ENCODE measurements around the gene PIEZO1.
A peak's percentile ranks its signal among the peaks of the same experiment; 100 is the strongest.

Gene PIEZO1

DNA sequence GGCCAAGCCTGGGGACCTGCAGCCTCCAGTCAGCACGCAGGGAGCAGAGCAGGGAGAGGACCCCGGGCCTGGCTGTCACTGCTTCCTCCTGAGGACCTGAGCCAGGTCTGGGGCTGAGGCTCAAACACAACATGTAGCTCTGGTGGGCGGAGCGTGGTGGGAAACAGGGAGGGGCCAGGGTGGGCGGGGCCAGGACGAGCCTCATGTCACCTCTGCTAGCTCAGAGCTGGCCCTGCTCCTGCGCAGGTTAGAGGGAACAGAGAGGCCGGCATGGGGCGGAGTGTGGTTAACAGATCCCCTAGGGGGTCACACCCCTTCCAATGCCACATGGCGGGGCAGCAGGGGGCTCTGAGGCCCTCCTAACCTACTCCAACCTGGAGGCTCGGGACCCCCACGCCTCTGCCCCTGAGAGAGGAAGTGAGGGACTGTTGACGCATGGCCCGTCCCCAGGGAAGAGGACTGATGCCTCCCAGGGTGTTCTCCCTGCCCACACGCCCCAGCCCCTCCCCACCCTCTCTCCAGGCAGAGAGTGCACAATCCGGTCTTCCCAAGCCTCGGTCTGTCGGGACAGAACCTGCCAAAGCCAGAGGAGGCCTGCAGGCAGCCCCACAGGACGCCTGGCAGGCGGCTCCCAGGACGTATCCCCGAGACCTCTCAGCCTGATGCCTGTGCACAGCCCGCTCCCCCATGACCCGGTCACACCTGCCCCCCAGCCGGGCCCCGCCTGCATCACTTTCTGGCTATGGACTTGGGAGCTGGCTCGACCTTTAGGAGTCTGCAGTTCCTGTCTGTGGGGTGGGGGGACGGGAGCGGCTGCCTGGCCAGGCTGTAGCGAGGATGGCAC is 15.2 kb downstream of the PIEZO1 start:
- peak; percentile 58 for DNase-seq (ENCODE audit: low spot score)

DNA sequence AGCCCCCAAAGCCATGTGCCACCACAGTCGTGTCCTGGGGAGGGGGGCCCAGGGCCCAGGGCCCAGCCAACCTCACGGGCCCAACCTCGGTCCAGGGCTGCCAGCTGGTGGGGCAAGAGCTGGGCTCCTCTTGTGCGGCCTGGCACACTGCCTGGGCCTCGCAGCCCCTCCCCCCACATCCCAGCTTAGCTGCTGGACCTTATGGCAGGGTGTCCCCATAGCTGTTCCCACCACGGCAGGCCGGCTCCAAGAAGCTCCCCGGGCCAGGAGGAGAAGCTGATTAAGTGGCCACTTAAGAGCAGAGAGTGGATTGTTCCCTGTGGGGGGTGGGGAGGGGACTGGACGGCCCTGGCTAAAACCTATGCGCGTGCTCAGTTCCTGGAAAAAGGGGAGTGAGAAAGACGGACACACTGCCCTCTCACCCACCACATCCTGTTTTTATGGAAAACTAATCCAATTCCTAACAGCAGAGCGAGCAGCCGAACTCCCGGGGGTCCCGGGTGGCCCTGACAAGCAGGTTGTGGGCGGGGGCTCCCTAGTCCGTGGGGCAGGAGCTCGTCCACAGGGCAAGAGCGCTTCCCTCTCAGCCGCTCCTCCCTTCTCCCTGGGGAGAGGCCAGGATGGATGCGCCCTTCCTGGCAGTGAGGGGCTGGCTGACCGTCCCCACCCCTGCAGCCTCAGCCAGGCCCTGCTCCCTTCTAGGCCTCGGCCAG is 16.8 kb downstream of the PIEZO1 start:
- peak; percentile 79 for DNase-seq (ENCODE audit: low spot score)

DNA sequence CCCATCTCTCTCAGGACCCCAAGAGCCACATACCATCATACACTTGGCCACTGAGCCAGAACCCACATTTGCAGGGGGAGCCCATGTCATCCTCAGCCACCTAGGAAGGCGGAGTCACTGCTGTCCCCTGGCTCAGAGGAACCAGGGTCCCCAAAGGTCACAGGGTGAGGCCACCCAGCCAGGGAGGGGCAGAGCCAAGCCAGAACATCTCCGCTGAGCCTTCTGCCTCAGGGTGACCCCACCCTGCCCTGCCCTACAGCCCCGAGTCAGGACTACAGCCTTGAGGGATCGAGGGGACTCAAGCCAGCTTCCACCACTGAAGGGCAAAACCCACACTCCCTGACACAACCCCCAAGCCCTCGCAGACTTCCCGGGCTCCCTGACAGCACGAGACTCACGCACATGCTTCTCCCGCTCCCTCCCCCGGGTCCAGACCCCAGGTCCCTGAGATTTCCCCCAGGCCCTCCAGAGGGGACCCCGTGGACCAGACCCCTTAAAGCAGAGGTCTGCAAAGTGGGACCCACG is 17.4 kb downstream of the PIEZO1 start:
- no peak for DNase-seq (ENCODE audit: low spot score)

DNA sequence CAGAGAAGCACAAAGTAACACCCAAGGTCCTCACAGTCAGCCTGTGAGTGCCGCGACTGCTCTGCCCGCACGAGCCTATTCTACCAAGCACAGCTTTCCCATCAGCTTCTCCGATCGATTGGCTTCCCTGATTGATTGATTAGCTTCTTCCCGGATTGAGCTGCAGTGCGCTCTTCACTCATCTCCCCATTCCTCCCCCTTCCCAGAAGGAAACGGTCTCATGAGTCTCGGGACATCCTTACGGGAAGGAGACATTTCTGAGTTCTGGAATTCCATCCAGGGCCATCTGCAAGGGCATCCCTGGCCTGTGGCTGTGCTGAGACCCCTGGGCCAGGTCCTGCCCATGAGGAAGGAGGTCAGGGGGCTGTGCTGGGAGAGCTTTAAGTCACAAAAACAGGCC is 18.0 kb downstream of the PIEZO1 start:
- DNase-seq (ENCODE audit: low spot score), result no peak

DNA sequence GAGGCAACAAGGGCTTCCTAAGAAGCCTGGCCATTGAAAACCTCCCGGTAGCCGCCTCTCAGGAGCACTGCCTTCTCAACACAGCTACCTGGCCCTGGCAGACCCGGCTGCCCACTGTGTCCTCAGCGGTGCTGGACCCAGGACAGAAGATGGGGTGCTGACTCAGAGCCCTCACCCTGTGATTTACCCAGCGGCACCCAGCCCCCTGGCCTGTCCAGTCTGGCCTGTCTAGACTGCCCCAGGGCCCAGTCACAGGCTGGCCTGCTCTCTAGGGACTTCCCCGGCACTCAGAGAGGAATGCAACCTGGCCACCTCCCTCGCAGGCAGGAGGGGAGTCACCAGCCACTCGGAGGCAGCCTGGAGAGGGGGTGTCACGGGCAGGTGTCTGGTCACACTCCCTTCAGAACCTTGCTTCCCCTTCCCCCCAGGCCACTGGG is 20.1 kb downstream of the PIEZO1 start:
- DNase-seq (ENCODE audit: low spot score), result no peak

DNA sequence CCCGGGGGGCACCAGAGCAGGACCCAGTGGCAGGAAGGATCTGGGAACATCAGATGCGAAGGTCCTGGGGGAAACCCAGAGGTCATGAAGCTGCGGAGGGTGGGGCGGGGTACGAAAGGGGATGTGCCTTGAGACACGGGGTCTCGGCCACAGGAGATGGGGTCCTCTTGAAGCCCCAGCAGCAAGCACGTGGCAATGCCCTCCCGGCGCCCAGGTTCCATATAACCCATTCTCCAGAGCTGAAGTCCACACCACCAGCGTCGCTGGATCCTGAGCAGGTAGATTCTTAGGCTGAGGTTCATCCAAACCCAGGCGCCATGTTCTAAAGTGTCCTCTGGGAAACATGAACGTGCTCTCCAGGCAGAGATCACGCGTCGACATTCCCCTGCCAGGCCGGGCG is 20.9 kb downstream of the PIEZO1 start:
- no peak for DNase-seq (ENCODE audit: low spot score)

DNA sequence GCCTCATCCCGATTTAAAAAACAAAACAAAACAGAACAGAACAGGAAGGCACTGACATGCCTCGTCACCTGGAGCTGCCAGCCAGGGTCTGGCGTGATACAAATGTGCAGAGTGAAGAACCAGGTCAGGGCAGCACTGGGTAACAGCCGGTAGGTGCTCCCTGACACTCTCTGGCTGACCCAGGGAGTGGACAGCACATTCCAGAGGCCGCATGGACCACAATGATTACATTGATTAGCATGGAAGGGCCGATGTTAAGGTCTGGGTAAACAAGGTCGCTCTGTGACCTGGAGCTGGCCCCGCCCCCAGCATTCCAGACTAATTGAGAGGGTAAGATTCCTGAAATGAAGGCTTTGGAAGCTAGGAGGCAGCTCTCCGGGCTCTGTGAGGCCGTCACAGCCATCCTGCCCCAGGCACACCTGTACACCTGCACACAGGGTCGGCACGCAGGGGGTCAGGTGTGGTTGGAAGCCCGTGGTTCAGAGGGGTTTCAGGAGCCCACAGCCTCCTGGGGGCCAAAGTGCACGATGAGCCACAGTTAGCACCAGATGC is 21.4 kb downstream of the PIEZO1 start:
- DNase-seq (ENCODE audit: low spot score), result no peak

DNA sequence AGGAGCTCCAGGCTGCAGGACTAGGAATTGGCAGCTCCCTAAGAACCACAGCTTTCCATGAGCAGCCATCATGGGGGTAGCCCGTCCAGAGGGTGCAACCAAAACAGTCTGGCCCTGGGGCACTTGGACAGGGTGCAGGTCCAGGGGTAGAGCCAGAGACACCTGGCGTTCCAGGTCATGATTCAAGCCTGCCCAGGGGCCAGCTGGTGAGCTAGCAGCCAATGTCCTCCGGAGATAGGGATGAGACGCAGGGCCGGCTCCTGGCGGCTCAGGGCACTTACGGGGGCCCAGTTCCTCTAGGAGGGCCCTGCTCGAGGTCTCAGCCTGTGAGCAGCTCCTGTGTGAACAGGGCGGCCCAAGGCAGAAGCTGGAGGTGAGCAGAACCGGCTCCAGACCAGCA is 22.1 kb downstream of the PIEZO1 start:
- no peak for DNase-seq (ENCODE audit: low spot score)

DNA sequence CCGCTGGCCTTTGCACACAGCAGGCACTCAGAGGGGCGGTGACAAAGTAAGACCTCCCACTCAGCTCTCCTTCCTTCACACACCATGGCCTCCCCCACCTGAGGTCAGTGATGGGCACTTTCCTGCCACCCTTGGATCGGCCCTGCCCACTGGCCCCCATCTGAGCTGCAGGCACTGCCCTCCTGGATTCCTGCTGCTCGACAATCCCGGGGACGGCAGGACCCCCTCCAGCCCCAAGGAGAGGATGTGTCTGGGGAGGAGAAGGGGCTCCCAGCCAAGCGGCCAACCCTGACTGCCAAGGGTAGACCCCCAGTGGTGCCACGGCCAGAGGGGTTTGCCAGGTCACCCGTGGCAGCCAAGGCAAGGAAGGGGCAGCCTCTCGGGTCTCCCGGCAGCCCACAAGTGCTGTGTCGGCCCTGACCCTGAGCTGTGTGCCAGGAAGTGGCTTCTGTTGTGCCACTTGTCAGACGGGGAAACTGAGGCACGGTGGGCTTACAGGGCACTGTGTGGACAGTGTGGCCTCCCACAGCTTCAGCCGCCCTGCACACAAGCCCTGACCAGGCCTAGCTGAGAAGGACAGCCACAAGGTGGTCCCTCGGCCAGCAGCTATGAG is 22.7 kb downstream of the PIEZO1 start:
- no peak for DNase-seq (ENCODE audit: low spot score)

DNA sequence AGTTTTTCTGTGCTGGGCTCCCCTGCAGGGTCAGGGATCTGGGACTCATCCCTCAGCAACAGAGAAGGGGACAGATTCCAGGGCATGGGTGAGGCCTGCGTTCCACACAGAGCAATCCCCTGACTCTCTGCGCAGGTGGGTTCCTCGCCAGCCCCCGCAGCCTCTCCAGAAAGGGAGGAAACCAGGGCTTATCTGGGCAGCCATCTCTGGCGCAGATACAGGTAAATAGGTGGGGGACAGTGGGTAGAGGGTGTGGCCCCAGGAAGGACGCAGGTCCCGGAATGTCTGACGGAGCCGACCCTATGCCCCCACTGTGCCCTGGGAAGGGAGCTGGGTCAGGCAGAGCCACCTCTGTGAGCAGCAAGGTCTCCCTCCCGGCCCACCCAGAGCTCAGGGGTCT is 23.2 kb downstream of the PIEZO1 start:
- DNase-seq (ENCODE audit: low spot score), result no peak

DNA sequence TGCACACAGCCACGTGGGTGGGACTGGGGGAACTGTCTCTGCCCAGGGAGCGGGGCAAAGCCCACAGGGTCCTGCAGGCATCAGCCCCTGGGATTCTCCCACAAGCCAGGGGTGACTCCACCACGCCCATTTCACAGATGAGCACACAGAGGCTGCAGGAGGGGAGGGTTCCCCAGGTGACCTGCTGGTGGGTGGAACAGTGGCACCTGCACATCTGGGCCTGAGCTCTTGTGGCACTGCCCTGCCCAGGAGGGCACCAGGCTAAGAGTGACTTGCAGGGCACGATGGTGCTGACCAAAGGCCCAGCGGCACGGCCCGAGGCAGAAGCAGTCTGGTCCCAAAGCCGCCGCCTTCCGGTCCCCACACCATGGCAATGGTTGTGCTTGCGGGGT is 23.9 kb downstream of the PIEZO1 start:
- DNase-seq (ENCODE audit: low spot score), result no peak

DNA sequence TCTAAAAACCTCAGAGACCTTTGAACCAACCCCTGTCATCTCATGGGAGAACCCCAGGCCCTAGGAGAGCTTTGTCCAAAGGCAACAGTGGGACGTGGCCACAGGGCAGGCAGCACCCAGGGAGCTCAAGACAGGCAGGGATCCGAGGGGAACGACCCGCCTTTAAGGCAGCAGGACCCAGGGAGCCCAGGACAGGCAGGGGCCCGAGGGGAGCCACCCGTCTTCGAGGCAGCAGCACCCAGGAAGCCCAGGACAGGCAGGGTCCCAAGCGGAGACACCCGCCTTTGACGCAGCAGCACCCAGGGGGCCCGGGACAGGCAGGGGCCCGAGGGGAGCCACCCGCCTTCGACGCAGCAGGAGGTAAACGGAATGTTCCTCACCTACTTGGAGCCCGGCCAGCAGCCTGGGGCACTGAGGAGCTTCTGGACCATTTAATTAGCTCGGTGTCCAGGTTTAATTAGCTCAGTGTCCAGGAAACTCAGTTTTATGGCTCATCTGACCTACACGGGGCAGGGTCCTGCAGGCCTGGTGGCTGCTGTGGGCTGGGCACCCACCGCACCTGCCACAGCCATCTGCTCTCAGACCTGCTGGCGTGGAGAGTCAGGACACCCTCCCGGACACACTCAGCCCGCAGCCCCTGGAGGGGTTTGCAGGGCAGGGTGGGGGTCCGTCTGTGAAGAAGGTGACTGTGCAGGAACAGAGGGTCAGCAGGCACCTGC is 24.4 kb downstream of the PIEZO1 start:
- no peak for DNase-seq (ENCODE audit: low spot score)

DNA sequence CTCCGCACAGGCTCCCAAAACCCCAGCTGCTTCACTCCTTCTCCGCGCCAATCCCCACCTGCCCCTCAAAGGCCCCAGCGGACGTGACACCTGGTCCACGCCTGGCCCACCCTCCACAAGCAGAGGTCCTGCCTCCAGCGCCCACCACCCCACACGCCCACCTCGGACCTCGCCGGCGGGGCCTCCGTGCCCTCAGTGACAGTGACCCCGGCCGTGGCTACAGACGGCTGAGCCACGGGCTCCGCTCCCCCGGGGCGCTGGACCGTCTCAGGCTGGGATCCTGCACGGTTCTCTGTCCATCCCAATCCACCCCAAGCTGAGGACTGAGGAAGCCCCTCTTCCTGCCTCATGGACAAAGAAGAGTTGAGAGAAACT is 25.1 kb downstream of the PIEZO1 start:
- no peak for DNase-seq (ENCODE audit: low spot score)

DNA sequence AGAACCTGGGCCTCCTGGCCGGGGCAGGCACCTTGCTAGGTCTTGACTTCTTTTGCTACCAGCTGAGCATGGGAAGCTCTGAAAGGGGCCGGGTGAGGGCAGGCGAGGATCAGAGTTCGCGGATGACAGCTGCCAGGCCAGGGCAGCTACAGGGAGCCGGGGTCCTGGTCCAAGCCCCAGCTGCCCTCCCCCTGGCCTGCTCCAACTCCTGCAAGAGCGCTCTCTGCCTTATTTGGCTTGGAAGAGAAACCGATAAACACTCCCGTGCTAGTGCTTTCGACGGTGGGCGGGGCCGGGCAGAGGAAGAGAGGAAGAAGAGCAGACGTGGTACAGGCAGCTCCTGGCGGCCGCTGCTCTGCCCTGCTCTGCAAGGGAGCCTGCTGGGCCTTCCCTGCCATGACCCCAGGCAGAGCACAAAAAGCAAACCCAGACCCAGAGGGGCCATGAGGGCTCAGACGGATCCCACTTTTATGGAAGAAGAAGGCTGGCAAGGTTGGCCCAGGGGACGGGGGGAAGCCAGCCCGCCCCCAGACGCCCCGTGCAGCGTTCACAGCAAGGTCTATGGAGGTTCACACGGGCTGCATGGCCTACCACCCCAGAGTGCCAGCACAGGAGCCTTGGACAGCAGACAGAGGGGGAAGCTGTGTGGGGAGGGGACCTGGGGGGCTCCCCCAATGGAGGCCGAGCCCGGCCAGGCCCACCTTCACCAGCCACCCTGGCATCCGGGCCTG is 25.6 kb downstream of the PIEZO1 start:
- peak; percentile 57 for DNase-seq (ENCODE audit: low spot score)

DNA sequence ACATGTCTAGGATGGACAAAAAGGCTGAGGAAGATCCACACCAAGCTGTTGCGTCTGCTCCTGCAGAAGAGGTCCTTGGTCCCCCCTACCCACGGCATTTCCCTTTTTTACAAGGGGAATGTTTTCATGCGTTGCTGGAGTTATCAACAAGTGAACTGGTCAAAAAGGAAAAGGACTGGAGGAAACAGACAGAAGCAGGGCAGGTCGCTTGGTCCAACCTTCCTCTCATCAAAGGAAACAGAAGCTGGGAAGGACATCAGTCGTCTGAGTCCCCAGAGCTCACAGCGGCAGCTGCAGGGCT is 26.1 kb downstream of the PIEZO1 start:
- DNase-seq (ENCODE audit: low spot score), result no peak

DNA sequence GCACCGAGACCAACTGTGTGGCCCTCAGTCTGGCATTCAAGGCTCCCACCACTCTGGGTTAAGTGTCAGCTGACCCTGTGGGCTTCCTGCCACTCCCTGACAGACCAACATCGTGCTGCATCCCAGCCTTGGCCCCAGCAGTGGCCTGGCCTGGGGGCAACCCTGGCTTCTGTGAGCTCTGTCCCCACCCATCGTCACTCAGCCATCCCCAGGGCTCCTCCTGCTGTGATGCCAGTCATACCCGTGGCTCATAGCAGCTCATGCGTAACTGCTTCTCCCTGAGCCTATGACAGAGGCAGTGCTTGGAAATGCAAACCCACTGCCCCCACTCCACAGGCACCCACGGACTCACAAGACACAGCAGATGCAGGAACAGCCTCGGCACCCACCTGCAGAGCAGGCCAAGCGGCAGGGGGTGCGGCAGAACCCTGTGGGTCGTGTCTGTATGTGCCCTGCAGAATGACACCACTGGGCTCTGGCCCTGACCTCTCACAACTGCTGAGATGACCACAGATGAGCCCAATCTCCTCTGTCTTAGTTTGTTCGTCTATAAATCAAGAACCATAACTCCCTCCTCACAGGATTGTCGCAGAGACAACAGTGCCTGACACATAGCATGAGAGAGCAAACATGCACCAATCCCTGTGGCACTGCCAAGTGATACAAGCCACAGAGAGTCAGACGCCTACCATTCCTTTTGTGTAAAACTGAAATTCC is 26.6 kb downstream of the PIEZO1 start:
- peak; percentile 62 for DNase-seq (ENCODE audit: low spot score)

DNA sequence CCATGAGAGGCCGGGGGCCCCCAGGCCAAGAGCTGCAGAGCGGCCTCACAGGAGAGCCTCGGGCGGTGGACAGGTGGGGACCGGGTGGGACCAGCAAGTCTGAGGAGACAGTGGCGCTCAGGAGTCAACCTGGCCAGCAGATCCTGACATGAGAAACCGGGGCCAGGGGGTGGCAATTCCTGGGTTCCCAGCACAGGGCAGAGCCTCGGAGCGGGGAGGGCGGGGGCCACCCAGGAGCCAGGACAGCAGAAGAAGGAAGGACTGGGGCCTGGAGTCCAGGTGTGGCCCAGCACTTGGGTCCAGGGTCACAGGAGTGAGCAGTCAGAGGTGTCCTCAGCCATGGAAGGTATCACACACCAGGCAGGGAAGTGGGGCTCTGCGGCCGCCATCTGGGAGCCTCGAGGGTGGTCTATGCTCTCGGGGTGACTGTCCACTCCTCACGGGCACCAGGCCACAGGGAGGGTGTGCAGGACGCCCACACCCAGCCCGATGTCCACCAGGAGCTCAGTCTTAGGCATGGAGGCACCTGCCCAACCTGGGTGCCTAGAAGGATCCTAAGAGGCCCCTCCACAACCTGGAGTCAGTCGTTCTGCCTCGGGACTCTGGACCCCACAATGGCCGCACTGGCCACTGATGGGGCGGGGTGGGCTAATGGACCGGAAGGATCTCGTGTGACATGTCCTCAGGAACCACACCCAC is 29.1 kb downstream of the PIEZO1 start:
- no peak for DNase-seq (ENCODE audit: low spot score)

DNA sequence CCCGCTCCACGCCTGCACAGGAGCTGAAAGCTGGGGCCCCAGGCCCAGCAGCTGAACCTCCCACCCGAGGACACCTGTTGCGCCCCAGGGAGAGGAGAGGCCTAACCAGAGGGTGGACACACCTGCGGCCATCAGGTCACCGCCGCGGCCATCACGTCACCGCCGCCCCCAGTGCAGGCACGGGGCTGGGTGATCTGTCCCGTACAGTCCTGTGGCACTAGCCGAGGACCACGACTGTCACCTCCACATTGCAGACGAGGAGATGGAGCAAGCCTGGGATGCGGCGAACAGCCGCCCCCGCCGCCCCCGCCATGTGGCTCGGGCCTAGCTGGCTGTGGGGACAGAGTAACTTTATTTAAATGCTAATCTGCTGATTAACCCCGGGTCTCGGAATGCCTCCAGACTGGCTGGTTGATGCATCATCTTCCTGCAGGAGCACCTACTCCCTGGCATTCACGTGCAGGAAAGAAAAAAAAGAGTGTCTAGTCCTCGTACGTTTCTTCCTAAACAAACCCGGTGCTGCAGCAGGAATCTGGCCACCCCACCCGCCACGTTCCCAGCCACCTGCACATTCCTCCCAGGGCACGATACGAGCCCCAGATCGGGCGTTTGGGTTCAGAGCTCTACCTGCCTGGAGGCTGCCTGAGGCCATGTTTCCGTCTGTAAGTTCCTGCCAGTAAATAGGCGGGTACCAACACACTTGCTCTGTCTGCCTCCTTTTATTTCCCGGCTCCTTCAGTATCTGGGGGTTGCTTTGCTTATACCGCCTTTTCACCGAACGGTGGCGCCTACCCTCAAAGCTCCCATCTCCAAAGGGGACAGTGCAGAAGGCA is 29.9 kb downstream of the PIEZO1 start:
- peak; percentile 93 for DNase-seq (ENCODE audit: low spot score)
